ENCODE results near the gene VASH2. TPM values are rescaled to one million over a fixed set of nuclear protein-coding genes. Genes with fewer than 3 reads are reported as not detected.
"Not testable (repeated sequence)": the region's sequence is repeated elsewhere in the genome, so short reads cannot be mapped to it uniquely, and the experiment has no call there.

VASH2 gene
- total RNA-seq, 4 donors from 2014 or later = 0.85 to 1.7 (median 1.1) TPM; not detected in 1

DNA sequence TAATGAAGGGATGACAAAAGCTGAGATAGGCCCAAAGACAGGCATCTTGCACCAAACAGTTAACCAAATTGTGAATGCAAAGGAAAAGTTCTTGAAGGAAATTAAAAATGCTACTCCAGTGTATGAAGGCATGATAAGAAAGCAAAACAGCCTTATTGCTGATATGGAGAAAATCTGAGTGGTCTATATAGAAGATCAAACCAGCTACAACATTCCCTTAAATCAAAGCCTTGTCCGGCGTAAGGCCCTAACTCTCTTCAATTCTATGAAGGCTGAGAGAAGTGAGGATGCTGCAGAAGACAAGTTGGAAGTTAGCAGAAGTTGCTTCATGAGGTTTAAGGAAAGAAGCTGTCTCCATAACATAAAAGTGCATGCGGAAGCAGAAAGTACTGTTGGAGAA is 69.7 kb downstream of the VASH2 start:
- no peak for TF ChIP-seq POLR2A (IDR thresholded peaks at IDR 0.05)
- TF ChIP-seq, protein P1, sequence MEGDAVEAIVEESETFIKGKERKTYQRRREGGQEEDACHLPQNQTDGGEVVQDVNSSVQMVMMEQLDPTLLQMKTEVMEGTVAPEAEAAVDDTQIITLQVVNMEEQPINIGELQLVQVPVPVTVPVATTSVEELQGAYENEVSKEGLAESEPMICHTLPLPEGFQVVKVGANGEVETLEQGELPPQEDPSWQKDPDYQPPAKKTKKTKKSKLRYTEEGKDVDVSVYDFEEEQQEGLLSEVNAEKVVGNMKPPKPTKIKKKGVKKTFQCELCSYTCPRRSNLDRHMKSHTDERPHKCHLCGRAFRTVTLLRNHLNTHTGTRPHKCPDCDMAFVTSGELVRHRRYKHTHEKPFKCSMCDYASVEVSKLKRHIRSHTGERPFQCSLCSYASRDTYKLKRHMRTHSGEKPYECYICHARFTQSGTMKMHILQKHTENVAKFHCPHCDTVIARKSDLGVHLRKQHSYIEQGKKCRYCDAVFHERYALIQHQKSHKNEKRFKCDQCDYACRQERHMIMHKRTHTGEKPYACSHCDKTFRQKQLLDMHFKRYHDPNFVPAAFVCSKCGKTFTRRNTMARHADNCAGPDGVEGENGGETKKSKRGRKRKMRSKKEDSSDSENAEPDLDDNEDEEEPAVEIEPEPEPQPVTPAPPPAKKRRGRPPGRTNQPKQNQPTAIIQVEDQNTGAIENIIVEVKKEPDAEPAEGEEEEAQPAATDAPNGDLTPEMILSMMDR (IDR thresholded peaks at IDR 0.05) = no peak

DNA sequence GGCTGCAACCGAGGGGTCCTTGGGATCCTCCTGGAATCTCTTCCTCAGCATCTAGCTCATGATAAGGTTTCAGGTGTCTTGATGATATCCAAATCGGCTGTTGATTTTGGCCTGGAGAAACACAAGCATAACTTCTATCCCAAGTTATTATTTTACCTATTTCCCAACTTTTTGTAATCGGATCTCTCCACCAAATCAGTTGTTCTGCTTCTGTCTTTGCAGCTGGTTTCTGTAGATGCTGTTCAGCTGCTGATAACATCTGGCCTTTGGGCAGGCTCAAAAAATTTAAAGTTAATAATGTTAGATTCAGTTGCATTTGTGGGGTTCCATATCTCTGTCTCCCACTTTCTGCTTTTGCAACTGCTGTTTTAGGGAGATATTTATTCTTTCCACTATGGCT is 76.7 kb downstream of the VASH2 start:
- not testable (repeated sequence) for H3K9me3 ChIP-seq, DNase-seq, H3K4me1 ChIP-seq, H3K27me3 ChIP-seq, H3K4me3 ChIP-seq, H3K27ac ChIP-seq, H3K36me3 ChIP-seq

More for the DNA sequence above, 69.7 kb downstream of the VASH2 start:
- Histone ChIP-seq H3K27ac (no peak overlapping the region), H3K9me3 (no peaks in the 10 kb centered on the region), H3K4me1 (no peaks in the 10 kb centered on the region), H3K36me3 (no peaks in the 10 kb centered on the region), H3K4me3 (no peak overlapping the region), H3K27me3 (no peaks in the 10 kb centered on the region)
- DNase-seq = no peak

GRCh38 chr1:213032651-213033050 is 82.3 kb downstream of the VASH2 start:
- no peaks in the 10 kb centered on the region for H3K9me3 ChIP-seq

GRCh38 chr1:213034713-213035112 is 84.4 kb downstream of the VASH2 start:
- H3K36me3 ChIP-seq = no peaks in the 10 kb centered on the region
- no peak overlapping the region for H3K27ac ChIP-seq
- H3K9me3 ChIP-seq = no peaks in the 10 kb centered on the region
- DNase-seq = no peak
- H3K4me1 ChIP-seq = no peaks in the 10 kb centered on the region
- TF ChIP-seq, protein P1 (IDR thresholded peaks at IDR 0.05) = no peak
- no peak for TF ChIP-seq POLR2A (IDR thresholded peaks at IDR 0.05)
- no peaks in the 10 kb centered on the region for H3K27me3 ChIP-seq
- no peak overlapping the region for H3K4me3 ChIP-seq

More at GRCh38 chr1:213032651-213033050, 82.3 kb downstream of the VASH2 start:
- H3K27me3 ChIP-seq = no peaks in the 10 kb centered on the region
- no peak for DNase-seq
- no peak overlapping the region for H3K27ac ChIP-seq
- H3K36me3 ChIP-seq = no peaks in the 10 kb centered on the region
- H3K4me3 ChIP-seq = no peak overlapping the region
- H3K4me1 ChIP-seq = no peaks in the 10 kb centered on the region
- TF ChIP-seq, protein P1 (IDR thresholded peaks at IDR 0.05) = no peak
- no peak for TF ChIP-seq POLR2A (IDR thresholded peaks at IDR 0.05)

GRCh38 chr1:213035573-213035972 is 85.2 kb downstream of the VASH2 start:
- no peak for DNase-seq
- Histone ChIP-seq H3K9me3 (no peaks in the 10 kb centered on the region), H3K27ac (no peak overlapping the region), H3K36me3 (no peaks in the 10 kb centered on the region), H3K4me3 (no peak overlapping the region), H3K4me1 (no peaks in the 10 kb centered on the region), H3K27me3 (no peaks in the 10 kb centered on the region)
- TF ChIP-seq, protein P1 (IDR thresholded peaks at IDR 0.05) = no peak
- no peak for TF ChIP-seq POLR2A (IDR thresholded peaks at IDR 0.05)

Other genes with a start within 250 kb of the VASH2 start
- gene NSL1, start 158.8 kb upstream of the VASH2 start, total RNA-seq = 10 to 100 TPM; 29.2 to 61.9 (median 39.0) TPM
- gene TATDN3, start 158.6 kb upstream of the VASH2 start, total RNA-seq = 10 to 100 TPM in 2 of 4 donors, 1 to 10 TPM in 2; 5.8 to 22.3 (median 12.8) TPM
- not detected for gene SPATA45, start 102.9 kb upstream of the VASH2 start, total RNA-seq
- 10 to 100 TPM; 19.8 to 83.4 (median 41.5) TPM for gene FLVCR1, start 92.3 kb upstream of the VASH2 start, total RNA-seq
- gene ANGEL2, start 65.3 kb downstream of the VASH2 start, total RNA-seq = 10 to 100 TPM; 21.1 to 62.7 (median 46.7) TPM
- 10 to 100 TPM; 13.5 to 29.7 (median 22.2) TPM for gene RPS6KC1, start 100.7 kb downstream of the VASH2 start, total RNA-seq

Data from Peyer's patch (tissue), 4 donors.